Activated CD8-positive, alpha-beta memory T cell treated with anti-CD3 and anti-CD28 coated beads for 24 hours (primary cell): ENCODE measurements around the gene L3MBTL4.

Source experiments
- DNase-seq: peaks from one replicate; pipeline ENCODE4 v3.0.0-alpha.2; 2020

The L3MBTL4 gene

DNA sequence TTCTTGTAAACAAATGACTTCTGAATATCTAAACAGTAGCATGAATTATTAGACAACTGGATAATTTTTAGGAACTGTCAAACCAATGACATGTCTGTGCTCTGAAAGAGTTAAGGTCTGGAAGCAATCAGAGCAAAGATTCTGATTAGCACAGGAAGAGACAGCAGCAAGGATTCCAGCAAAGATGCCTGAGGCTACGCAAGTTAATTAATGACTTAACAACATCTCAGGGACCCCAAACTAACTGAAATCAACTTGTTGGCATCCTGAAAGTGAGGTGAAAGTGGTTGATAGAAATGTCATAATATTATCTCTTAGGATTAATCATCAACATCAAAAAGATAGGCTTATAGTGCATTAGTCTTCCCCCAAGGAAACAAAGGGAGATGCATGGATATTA is 396.0 kb downstream of the L3MBTL4 start:
- DNase-seq = no peak

DNA sequence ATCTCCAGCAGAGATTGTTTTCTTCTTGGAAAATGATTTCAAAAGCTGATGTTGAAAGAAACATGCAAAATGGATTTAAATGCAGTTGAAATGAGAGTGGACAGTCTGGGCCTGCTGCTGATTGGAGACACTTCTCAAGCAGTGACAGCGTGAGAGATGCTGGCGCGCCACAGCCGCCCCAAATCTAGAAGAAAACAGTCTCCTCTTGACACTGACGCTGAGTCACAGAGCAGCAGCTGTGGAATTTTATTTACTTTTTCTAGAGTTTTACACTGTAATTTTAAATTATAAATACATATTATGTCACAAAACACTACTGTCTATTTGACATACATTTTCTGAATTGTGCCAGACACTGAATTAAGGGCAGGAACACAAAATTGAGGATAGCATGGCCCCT is 397.5 kb downstream of the L3MBTL4 start:
- no peak for DNase-seq

- no peak for DNase-seq
Observed at GRCh38 chr18:6015364-6015763, 399.3 kb downstream of the L3MBTL4 start.

DNA sequence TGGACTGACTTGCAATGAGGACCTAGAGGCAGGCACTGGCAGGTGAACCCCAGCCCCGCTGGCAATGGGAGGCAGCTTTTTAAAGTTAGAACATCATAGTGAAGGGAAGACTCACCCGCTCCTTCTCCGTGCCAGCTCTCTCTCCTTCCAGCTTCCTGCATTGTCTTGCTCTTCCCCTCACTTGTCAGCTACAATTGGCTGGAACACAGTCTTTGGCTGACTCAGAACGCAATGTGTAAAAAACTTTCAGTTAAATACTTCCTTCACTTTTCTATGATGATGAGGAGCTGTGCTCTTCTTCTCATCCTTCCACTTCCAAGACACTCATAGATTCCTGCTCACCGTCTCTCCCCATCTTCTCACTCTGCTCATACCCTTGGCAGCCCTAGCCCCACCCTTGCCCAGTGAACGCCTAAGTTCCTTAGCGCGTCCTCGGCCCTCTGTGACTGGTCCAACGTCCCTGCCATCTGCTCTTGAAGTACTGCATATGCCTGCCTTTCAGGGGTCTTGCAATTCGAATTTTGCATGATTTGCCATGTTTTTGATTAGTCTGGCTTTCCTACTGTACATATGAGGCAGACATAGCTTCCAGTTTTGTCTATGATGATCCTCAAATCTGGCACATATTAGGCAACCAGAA is 401.4 kb downstream of the L3MBTL4 start:
- no peak for DNase-seq

- DNase-seq = no peak
Observed at GRCh38 chr18:6010921-6011320, 403.8 kb downstream of the L3MBTL4 start.

- no peak for DNase-seq
Observed at GRCh38 chr18:6010284-6010683, 404.4 kb downstream of the L3MBTL4 start.

- DNase-seq = no peak
Observed at GRCh38 chr18:6009756-6010155, 405.0 kb downstream of the L3MBTL4 start.

DNA sequence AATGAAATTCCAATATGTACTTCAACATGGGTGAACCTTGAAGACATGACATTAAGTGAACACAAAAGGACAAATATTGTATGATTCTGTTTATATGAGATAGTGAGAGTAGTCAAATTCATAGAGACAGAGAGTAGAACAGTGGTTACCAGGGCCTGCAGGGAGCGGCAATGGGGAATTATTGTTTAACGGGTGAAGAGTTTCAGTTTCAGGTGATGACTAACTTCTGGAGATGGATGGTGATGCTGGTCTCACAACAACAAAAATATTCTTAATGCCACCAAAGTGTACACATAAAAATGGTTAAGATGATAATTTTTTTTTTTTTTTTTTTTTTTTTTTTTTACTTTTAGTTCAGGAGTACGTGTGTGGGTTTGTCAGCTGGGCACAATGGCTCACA is 410.0 kb downstream of the L3MBTL4 start:
- no peak for DNase-seq

GRCh38 chr18:6004119-6004518 is 410.6 kb downstream of the L3MBTL4 start:
- DNase-seq = no peak

GRCh38 chr18:6001867-6002266 is 412.8 kb downstream of the L3MBTL4 start:
- no peak for DNase-seq

- no peak for DNase-seq
Observed at GRCh38 chr18:5998907-5999306, 415.8 kb downstream of the L3MBTL4 start.

DNA sequence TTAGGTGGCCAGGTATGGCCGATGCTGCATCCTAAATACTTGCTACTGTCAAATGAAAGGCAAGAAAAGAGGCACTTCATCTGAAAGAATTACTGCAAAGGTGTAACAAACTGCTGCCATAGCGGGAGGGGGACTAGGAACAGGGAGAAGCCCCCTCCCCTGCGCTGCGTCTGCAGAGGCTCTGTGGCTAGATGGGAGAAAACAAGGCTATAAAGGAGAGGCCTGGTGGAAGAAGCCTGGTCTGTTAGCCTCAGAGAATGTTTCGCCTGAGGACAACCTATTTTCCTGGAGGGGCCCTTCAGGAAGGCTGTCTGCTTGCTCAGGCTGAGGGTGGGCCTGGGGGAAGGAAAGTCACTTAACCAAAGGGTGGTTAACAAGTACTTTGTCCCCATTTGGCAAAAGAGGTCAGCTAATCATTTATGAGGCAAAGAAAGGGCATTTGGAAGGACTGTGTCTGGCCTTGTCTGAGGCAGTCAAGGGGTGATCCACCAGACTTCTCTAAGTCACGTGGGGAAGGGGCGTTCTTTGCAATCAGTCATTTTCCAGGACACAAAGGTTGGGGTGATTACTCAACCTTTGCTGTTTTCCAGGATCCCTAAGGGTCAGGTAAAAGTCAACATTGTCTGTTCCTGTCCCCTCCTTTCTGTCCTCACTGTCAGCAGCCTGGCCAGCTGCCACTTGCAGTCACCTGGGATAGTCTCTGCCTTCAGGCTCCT is 416.4 kb downstream of the L3MBTL4 start:
- DNase-seq = no peak

- DNase-seq = no peak
Observed at GRCh38 chr18:5997361-5997760, 417.4 kb downstream of the L3MBTL4 start.

DNA sequence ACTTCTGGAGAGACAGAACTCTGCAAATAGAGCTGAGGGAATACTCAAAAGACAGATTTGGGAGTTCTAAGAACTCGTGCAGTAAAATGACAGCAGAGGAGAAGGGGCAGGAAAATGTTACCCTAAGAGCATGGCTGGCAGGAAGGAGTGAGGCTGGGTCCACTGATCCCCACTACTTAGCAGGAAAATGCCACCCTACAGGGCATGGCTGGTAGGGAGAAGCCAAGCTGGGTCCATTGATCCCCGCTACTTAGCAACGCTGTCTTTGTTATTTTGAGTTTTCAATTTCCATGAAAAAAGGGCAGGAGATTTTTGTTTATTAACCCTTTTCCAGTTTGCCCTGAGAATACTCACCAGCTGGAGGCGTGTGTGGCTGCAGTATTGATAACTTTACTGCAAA is 419.1 kb downstream of the L3MBTL4 start:
- no peak for DNase-seq

GRCh38 chr18:5993938-5994337 is 420.8 kb downstream of the L3MBTL4 start:
- no peak for DNase-seq

DNA sequence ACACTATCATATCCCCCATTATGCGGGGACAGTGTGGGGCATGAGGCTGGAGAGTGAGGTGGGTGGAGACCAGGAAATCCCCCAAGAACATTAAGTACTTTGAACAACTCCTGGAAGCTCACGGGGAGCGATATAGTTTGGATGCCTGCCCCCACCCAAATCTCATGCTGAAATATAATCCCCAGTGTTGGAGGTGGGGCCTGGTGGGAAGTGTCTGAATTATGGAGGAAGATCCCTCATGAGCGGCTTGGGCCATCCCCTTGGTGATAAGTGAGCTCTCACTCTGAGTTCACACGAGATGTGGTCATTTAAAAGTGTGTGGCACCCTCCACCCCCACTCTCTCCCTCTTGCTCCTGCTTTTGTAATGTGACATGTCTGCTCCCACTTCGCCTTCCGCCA is 422.3 kb downstream of the L3MBTL4 start:
- no peak for DNase-seq

DNA sequence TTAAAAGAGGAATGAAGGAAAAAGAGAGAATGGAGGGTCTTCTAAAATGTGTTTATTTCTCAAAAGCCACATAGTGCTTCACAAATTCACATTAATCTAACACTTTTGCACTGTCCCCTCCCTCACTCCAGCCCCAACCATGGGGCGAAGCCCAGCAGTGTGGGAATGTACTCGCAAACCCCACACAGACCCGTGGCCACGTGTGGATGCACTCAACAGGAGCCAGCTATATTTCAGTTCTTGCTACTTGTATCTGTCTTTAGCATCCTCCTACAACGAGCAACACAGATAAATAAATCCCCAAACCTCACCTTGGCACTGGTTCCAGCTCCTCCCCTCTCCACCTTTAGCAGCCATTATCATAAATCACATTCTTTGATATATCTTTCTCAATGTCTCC is 427.5 kb downstream of the L3MBTL4 start:
- no peak for DNase-seq

DNA sequence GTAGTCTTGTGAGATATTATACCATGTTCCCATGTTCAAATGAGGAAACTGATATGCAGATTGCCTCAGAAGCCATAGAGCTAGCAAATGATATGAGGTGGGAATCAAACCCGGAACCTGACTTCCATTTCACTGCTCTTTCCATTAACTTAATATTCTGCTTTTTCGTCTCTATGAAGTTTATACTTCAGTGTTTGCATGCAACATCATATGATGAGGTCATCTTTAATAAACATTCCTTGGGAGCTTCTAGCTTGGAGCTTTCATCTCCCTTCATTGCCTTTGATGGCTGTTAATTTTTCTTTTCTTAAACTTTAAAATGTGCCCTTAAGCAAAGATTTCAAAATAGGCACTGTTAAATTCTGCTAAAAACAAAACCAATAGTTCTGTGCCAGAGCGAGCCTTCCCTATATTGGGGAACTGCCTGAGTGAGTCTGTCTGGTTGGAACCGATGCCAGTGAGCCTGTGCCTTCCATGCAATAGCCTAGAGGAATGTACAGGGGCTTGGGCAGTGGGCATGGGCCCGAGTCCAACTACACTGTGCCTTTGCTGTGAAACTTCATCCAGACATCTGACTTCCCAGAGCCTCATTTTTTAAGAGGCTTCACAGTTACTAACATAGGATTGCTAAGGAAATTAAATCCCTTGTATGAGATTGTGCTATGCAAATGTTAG is 428.3 kb downstream of the L3MBTL4 start:
- no peak for DNase-seq

- DNase-seq = no peak
Observed at GRCh38 chr18:5984245-5984644, 430.5 kb downstream of the L3MBTL4 start.

- DNase-seq = no peak
Observed at GRCh38 chr18:5983488-5983887, 431.2 kb downstream of the L3MBTL4 start.

DNA sequence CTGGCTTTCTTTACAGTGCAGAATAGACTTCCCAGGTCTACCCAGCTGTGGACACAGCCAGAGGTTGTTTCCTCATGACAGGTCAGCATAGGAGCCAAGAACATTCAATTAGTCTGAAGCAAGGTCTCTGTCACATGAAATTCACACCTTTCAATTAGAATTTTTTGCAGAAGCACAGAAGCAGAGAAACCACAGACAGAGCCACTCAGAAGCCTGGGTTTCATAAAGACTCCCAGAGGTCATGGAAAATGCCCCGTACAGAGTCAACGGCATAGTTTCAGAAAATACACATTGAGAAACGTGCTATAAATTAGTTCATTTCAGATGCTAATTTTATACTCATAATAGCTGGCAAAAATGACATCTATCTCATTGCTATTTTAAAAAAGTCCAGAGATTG is 432.4 kb downstream of the L3MBTL4 start:
- no peak for DNase-seq

- no peak for DNase-seq
Observed at GRCh38 chr18:5980721-5981120, 434.0 kb downstream of the L3MBTL4 start.

DNA sequence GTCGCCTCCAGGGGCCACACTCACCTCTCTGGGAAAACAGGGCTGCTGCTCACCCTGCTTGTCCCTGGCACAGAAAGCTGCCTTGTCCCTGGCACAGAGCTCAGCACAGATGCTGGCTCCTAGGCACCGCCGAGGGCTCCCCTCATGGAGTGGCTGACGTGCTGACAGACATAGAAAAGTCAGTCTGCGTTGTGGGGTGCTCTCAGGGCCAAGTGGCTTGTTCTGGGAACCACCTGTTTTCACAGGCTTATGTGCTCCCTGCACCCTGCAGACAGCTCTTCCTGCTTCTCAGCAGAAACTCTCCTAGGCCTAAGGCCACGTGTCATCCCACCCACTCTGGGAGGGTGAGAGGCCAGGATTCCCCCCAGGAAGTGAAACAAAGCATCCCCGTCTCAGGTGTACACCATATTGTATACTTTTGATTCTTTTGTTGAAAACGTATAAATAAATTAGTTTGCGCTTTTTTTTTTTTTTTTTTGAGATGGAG is 434.7 kb downstream of the L3MBTL4 start:
- no peak for DNase-seq
